Transverse colon (tissue), 4 donors: ENCODE results near the gene C6orf136. TPM values are rescaled to one million over a fixed set of nuclear protein-coding genes. Genes with fewer than 3 reads are reported as not detected.

Experiments used
- DNase-seq: peaks from one replicate; pipeline ENCODE4 v3.0.0-alpha.2; 2019
- H3K27ac ChIP-seq, 4 donors: fragments of 200-600 bp; sonication (generic); 2 replicates each; pipeline ENCODE4 v1.5.1; 2016 to 2018; ENCODE audit warnings: inconsistent platforms in 4 of 4
- H3K27me3 ChIP-seq: fragments of 200-600 bp; sonication (generic); 2 replicates; pipeline ENCODE4 v1.5.1; 2017; ENCODE audit warnings: inconsistent platforms
- H3K36me3 ChIP-seq, 4 donors: fragments of 200-600 bp; sonication (generic); 2 replicates each; pipeline ENCODE4 v1.5.1; 2017 to 2019; ENCODE audit warnings: inconsistent platforms in 4 of 4
- H3K4me1 ChIP-seq, 4 donors: fragments of 200-600 bp; sonication (generic); 2 replicates each; pipeline ENCODE4 v1.5.1; 2017 to 2020; ENCODE audit warnings: inconsistent platforms in 4 of 4
- H3K4me3 ChIP-seq, 4 donors: fragments of 200-600 bp; sonication (generic); 1 replicate in 1 of 4; 2 replicates in 3 of 4; pipeline versions ENCODE4 v1.5.1 to v1.6.1; 2017 to 2019; ENCODE audit warnings: inconsistent platforms in 4 of 4
- H3K9me3 ChIP-seq, 2 donors: fragments of 200-600 bp; sonication (generic); 2 replicates each; pipeline ENCODE4 v1.5.1; 2017 to 2019; ENCODE audit warnings: inconsistent platforms in 2 of 2
- CTCF ChIP-seq, 5 experiments: fragments of 200-600 bp in 3 of 5; fragments of 450-650 bp in 2 of 5; sonication (generic) in 3 of 5; IDR thresholded peaks; 1 replicate in 2 of 5; 2 replicates in 3 of 5; pipeline ENCODE4 v1.5.1; 2016 to 2017; ENCODE audit warnings: antibody characterized with exemption in 5 of 5, inconsistent platforms in 3 of 5, mild to moderate bottlenecking in 2 of 5, moderate library complexity in 1 of 5
- EP300 ChIP-seq: sonication (generic); formaldehyde crosslinking; IDR thresholded peaks from one replicate; pipeline ENCODE4 v1.6.1; 2017; ENCODE audit warnings: antibody characterized with exemption, low read depth
- POLR2A ChIP-seq: fragments of 450-650 bp; IDR thresholded peaks from one replicate; pipeline ENCODE4 v1.6.1; 2016; ENCODE audit warnings: antibody characterized with exemption, mild to moderate bottlenecking, moderate library complexity
- POLR2AphosphoS5 ChIP-seq, 3 donors: sonication (generic); formaldehyde crosslinking; IDR thresholded peaks; one replicate each; pipeline ENCODE4 v1.6.1; 2016; ENCODE audit warnings: antibody characterized with exemption in 3 of 3
- WGBS, 2 donors: methylation state at CpG; one replicate each; pipeline ENCODE4 v1.1.5; 2018; ENCODE audit warnings: low coverage in 1 of 2; 5-methylcytosine and 5-hydroxymethylcytosine counted together
- in situ Hi-C, 4 donors: fragments of 200-750 bp; cut with MboI; loops; one replicate each; pipeline versions ENCODE4 v1.15.0 to v1.15.1; 2017; ENCODE audit warnings: low sequenced_read_pairs in 3 of 4, low pct_ligation_motif_present in 1 of 4, low pct_unique_long_range_greater_than_20kb in 1 of 4
- intact Hi-C: fragments of 100-400 bp; cut with DNase I; formaldehyde crosslinking; loops from one replicate; pipeline ENCODE4 v1.15.1; 2023; ENCODE audit warnings: low total_unique reads
- total RNA-seq, 4 donors: library from RNA; depleted of rRNA; stranded (reverse); fragments of >200 nt; gene quantifications; one replicate each; pipeline ENCODE4 v1.1.0, GENCODE V29; 2016

Gene C6orf136
- total RNA-seq, 4 donors from 2014 or later, result 49.1 to 301 (median 63.5) TPM

GRCh38 chr6:30651143-30651542 is 4.2 kb downstream of the C6orf136 start:
- H3K36me3 ChIP-seq, result peaks cover 0 to 52% (median 23%) of the 10 kb centered on the region in 4 donors
- no peak overlapping the region for H3K4me3 ChIP-seq
- WGBS, 2 donors, result 86 to 89% methylated on average over 10 to 12 of the region's 12 CpGs
- H3K27me3 ChIP-seq, result no peaks in the 10 kb centered on the region
- no peak for DNase-seq
- intact Hi-C loops, result no loop called here
- no peak overlapping the region for H3K27ac ChIP-seq
- peaks cover 10 to 24% (median 20%) of the 10 kb centered on the region in 4 donors for H3K4me1 ChIP-seq
- H3K9me3 ChIP-seq, result no peaks in the 10 kb centered on the region
- in situ Hi-C loops, result no loop called here
- no peak for TF ChIP-seq POLR2A
- TF ChIP-seq CTCF (IDR thresholded peaks at IDR 0.05), result no peak
- no peak for TF ChIP-seq POLR2AphosphoS5 (IDR thresholded peaks at IDR 0.05)
- no peak for TF ChIP-seq EP300

DNA sequence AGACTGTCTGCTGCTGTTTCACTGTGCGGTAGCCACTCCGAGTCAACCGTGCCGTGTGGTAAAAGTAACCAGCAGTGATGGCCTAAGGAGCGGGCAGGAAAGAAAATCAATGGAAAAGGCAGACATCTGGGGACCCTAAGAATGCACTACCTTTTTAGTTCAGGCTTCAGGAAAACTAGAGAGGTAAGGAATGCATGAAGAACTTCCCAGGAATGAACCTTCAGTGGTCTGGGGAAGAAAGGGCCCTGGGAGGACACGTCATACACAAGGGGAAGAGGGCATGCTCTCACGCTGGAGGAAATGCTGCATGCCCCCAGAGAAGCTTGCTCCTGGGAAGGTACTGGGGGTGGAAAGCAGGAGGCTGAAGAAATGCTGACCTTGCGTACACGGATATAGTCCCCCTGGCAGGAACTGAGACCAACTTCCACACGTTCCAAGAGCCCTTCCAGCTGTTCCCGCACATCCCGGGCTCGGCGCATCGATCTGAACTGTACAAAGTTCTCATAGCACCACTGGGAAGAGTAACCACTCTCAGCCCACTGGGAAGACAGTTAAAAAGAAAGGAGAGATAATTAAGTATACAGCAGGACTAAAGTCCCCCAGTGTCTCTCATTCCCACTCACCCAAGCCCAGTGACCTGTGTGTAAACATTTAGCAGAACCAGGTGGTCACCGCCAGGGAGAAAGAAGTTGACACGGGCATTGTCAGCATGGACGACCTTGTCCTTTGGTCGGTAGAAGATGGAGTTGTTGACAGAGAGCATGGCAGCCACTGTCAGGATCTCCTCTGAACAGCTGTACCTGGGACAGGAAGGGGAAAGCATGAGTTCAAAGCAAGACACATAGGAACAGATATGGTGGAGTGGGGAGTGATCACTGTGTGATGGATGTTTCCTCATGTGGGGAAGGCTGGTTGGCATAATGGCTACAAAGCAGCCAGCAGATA is 8.1 kb downstream of the C6orf136 start:
- H3K36me3 ChIP-seq, result peaks cover 0 to 69% (median 32%) of the 10 kb centered on the region in 4 donors
- no peak for DNase-seq

DNA sequence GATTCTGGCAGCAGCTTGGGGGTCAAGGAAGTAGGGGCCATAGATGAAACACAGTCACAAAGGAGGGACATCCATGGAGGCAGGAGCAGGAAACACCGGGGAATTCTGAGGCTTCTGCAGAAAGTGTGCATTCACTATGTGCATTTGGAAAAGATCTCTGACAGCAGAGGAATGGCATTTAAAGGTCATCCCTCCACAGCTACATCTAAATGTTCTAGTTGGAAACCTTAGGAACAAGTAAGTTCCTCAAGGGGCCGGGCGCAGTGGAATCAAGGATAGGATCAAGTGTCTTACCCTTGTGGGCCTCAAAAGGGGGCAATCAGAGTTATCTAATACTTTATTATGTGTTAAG is 8.8 kb downstream of the C6orf136 start:
- Histone ChIP-seq H3K36me3 (peaks cover 0 to 73% (median 34%) of the 10 kb centered on the region in 4 donors), H3K27ac (no peak overlapping the region), H3K4me3 (no peak overlapping the region), H3K4me1 (no peaks in the 10 kb centered on the region), H3K9me3 (no peaks in the 10 kb centered on the region), H3K27me3 (no peaks in the 10 kb centered on the region)
- TF ChIP-seq POLR2A (no peak), EP300 (no peak), POLR2AphosphoS5 (IDR thresholded peaks at IDR 0.05) (no peak), CTCF (IDR thresholded peaks at IDR 0.05) (no peak)
- 96 to 100% methylated on average over 2 to 3 of the region's 3 CpGs for WGBS, 2 donors
- in situ Hi-C loops, result no loop called here
- no peak for DNase-seq
- intact Hi-C loops, result no loop called here

More for the DNA sequence above, 8.1 kb downstream of the C6orf136 start:
- Histone ChIP-seq H3K27me3 (no peaks in the 10 kb centered on the region), H3K4me1 (no peaks in the 10 kb centered on the region), H3K27ac (no peak overlapping the region), H3K4me3 (no peak overlapping the region), H3K9me3 (no peaks in the 10 kb centered on the region)
- 91 to 97% methylated on average over 8 to 19 of the region's 19 CpGs for WGBS, 2 donors
- in situ Hi-C loops, result no loop called here
- intact Hi-C loops, result no loop called here
- no peak for TF ChIP-seq CTCF (IDR thresholded peaks at IDR 0.05)
- no peak for TF ChIP-seq POLR2AphosphoS5 (IDR thresholded peaks at IDR 0.05)
- no peak for TF ChIP-seq EP300

- intact Hi-C loops, result no loop called here
- TF ChIP-seq CTCF (IDR thresholded peaks at IDR 0.05), result no peak
- no peak for TF ChIP-seq EP300
- no peak for TF ChIP-seq POLR2AphosphoS5 (IDR thresholded peaks at IDR 0.05)
- TF ChIP-seq POLR2A, result no peak
- Histone ChIP-seq H3K4me1 (no peaks in the 10 kb centered on the region), H3K4me3 (no peak overlapping the region), H3K36me3 (peaks cover 0 to 70% (median 35%) of the 10 kb centered on the region in 4 donors), H3K9me3 (no peaks in the 10 kb centered on the region), H3K27ac (no peak overlapping the region), H3K27me3 (no peaks in the 10 kb centered on the region)
- in situ Hi-C loops, result no loop called here
- WGBS, 2 donors, result 86% methylated on average over 6 of the region's 7 CpGs; no CpG with 5 or more reads in 1 of the 2 donors
- DNase-seq, result no peak
Measured at GRCh38 chr6:30656513-30656912, 9.6 kb downstream of the C6orf136 start.
